Transverse colon (tissue), 4 donors: ENCODE results near the gene GPBAR1.

Source experiments
- POLR2A ChIP-seq: fragments of 450-650 bp; IDR thresholded peaks from one replicate; pipeline ENCODE4 v1.6.1; 2016; ENCODE audit warnings: antibody characterized with exemption, mild to moderate bottlenecking, moderate library complexity
- POLR2AphosphoS5 ChIP-seq, 3 donors: sonication (generic); formaldehyde crosslinking; IDR thresholded peaks; one replicate each; pipeline ENCODE4 v1.6.1; 2016; ENCODE audit warnings: antibody characterized with exemption in 3 of 3
- TF ChIP-seq, protein P1 (sequence below), 5 experiments: fragments of 200-600 bp in 3 of 5; fragments of 450-650 bp in 2 of 5; sonication (generic) in 3 of 5; IDR thresholded peaks; 1 replicate in 2 of 5; 2 replicates in 3 of 5; pipeline ENCODE4 v1.5.1; 2016 to 2017; ENCODE audit warnings: antibody characterized with exemption in 5 of 5, inconsistent platforms in 3 of 5, mild to moderate bottlenecking in 2 of 5, moderate library complexity in 1 of 5

DNA sequence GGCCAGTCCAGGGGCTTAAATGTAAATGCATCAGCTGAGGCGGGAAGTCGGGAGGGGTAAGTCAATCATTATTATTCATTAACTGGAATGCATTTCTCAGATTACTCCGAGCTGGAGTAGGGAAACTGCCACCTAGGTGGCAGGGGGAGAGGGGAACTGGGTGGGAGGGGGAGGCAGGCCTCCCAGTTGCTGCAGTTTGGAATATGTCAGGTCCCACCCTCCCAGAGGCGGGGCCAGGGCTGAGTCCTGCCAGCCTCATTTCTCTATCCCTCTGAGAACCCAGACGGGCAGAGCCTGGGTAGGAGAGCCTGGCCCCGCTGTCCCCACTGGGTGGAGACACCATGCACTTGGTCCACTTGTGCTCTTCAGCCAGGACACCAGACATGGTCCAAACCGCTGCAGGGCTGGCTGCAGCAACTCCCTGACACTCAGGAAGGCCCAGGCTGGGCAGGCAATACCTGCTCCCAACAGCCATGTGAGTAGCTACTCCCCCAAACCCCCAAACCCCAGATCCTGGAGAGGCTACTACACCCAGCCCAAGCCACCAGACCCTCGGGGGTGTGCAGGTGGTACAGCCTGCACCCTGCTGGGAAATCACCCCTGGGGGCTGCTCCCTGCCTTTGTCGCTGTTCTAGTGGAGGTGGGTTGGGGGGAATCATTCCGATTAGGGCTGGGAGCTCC is at the start of gene GPBAR1:
- TF ChIP-seq, protein P1, sequence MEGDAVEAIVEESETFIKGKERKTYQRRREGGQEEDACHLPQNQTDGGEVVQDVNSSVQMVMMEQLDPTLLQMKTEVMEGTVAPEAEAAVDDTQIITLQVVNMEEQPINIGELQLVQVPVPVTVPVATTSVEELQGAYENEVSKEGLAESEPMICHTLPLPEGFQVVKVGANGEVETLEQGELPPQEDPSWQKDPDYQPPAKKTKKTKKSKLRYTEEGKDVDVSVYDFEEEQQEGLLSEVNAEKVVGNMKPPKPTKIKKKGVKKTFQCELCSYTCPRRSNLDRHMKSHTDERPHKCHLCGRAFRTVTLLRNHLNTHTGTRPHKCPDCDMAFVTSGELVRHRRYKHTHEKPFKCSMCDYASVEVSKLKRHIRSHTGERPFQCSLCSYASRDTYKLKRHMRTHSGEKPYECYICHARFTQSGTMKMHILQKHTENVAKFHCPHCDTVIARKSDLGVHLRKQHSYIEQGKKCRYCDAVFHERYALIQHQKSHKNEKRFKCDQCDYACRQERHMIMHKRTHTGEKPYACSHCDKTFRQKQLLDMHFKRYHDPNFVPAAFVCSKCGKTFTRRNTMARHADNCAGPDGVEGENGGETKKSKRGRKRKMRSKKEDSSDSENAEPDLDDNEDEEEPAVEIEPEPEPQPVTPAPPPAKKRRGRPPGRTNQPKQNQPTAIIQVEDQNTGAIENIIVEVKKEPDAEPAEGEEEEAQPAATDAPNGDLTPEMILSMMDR (IDR thresholded peaks at IDR 0.05) = no peak
- TF ChIP-seq POLR2A = no peak
- TF ChIP-seq POLR2AphosphoS5 (IDR thresholded peaks at IDR 0.05) = no peak
